ENCODE data around the gene GRIA1.
"Not testable (repeated sequence)": the region's sequence is repeated elsewhere in the genome, so short reads cannot be mapped to it uniquely, and the experiment has no call there.

Gene GRIA1

GRCh38 chr5:153829510-153830065, 339.1 kb downstream of the GRIA1 start:
- no peak for DNase-seq (ENCODE audit: low read depth, low spot score)

GRCh38 chr5:153831973-153832372, 341.5 kb downstream of the GRIA1 start:
- DNase-seq (ENCODE audit: low read depth, low spot score) = no peak

GRCh38 chr5:153835891-153836515, 345.5 kb downstream of the GRIA1 start:
- no peak for DNase-seq (ENCODE audit: low read depth, low spot score)

- DNase-seq (ENCODE audit: low read depth, low spot score) = not testable (repeated sequence)
These were observed 359.0 kb downstream of the GRIA1 start for GRCh38 chr5:153849303-153850113.

- DNase-seq (ENCODE audit: low read depth, low spot score) = no peak
These were observed 369.9 kb downstream of the GRIA1 start for GRCh38 chr5:153860195-153860886.

- DNase-seq (ENCODE audit: low read depth, low spot score) = not testable (repeated sequence)
These were observed 372.4 kb downstream of the GRIA1 start for GRCh38 chr5:153862906-153863305.
